Spleen (tissue), 7 donors: ENCODE results near the gene TMEM267.
A peak's percentile ranks its signal among the peaks of the same experiment; 100 is the strongest.

Source experiments
- POLR2A ChIP-seq, 3 donors: fragments of 450-650 bp; IDR thresholded peaks; one replicate each; pipeline ENCODE4 v1.5.1; 2017; ENCODE audit warnings: antibody characterized with exemption in 3 of 3, mild to moderate bottlenecking in 1 of 3
- POLR2AphosphoS5 ChIP-seq, 3 donors: sonication (generic); formaldehyde crosslinking; IDR thresholded peaks; one replicate each; pipeline ENCODE4 v1.5.1; 2017; ENCODE audit warnings: antibody characterized with exemption in 3 of 3
- TF ChIP-seq, protein P1 (sequence below), 11 experiments: fragments of 200-600 bp in 7 of 11; fragments of 450-650 bp in 4 of 11; sonication (generic) in 4 of 11; IDR thresholded peaks in 8 of 11; conservative IDR thresholded peaks in 3 of 11; 1 replicate in 7 of 11; 2 replicates in 4 of 11; pipeline versions ENCODE4 v1.4.0 to v1.8.0; 2016 to 2021; ENCODE audit warnings: antibody characterized with exemption in 11 of 11, inconsistent platforms in 4 of 11, mild to moderate bottlenecking in 1 of 11
- donor health status: DM: no; HTN: no; CAD: no; lungs with moderate emphysema.
- donor health status: DM: no; HTN: no; CAD: no.
- donor health status: DM: no; HTN: no; CAD: no.

DNA sequence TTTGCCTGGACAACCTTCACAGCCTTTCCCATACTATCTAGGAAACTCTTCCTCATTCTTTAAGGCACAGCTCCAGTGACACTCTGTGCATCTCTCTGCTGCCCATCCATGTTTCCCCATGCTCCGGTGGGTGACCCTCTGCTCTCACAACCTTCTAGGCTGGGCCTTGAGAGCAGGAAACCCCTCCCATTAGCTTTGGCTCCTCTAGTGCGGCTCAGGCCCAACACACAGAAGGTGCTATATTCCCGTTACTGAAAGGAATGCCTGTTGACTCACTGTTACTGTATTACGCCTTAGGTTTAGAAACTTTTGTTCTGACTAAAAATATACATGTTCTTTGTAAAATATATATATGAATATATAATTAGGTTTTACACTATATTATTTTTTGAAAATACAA, 63.4 kb downstream of the TMEM267 start:
- TF ChIP-seq, protein P1, sequence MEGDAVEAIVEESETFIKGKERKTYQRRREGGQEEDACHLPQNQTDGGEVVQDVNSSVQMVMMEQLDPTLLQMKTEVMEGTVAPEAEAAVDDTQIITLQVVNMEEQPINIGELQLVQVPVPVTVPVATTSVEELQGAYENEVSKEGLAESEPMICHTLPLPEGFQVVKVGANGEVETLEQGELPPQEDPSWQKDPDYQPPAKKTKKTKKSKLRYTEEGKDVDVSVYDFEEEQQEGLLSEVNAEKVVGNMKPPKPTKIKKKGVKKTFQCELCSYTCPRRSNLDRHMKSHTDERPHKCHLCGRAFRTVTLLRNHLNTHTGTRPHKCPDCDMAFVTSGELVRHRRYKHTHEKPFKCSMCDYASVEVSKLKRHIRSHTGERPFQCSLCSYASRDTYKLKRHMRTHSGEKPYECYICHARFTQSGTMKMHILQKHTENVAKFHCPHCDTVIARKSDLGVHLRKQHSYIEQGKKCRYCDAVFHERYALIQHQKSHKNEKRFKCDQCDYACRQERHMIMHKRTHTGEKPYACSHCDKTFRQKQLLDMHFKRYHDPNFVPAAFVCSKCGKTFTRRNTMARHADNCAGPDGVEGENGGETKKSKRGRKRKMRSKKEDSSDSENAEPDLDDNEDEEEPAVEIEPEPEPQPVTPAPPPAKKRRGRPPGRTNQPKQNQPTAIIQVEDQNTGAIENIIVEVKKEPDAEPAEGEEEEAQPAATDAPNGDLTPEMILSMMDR (IDR thresholded peaks at IDR 0.05 in 8 of 11, conservative IDR thresholded peaks at IDR 0.05 in 3 of 11) = no peak
- TF ChIP-seq POLR2A (IDR thresholded peaks at IDR 0.05) (no peak), POLR2AphosphoS5 (IDR thresholded peaks at IDR 0.05) (peak in 2 of 3 donors; percentile 25 to 28)
